Measurements from ENCODE around the gene HSPA14.
"Not testable (repeated sequence)": the region's sequence is repeated elsewhere in the genome, so short reads cannot be mapped to it uniquely, and the experiment has no call there.

The HSPA14 gene

GRCh38 chr10:14837757-14838581, at the start of gene HSPA14, which contains the start of the genes CDNF and MSANTD7:
HSPA14 (plus strand) TSS chr10:14838306; CDS start chr10:14838403, 97 bp downstream.
CDNF (minus strand) TSS chr10:14838037; CDS start chr10:14837946, 91 bp downstream.
MSANTD7 (plus strand) TSS chr10:14838306; CDS start chr10:14842285, 3,979 bp downstream.
- peak; percentile 91 for DNase-seq

- DNase-seq: no peak
Measured at GRCh38 chr10:14798636-14799035, 39.5 kb upstream of the HSPA14 start.

- DNase-seq: no peak
Measured at GRCh38 chr10:14800397-14800796, 37.7 kb upstream of the HSPA14 start.

- DNase-seq: no peak
Measured at GRCh38 chr10:14801723-14802122, 36.4 kb upstream of the HSPA14 start.

GRCh38 chr10:14803827-14804226, 34.3 kb upstream of the HSPA14 start:
- DNase-seq: no peak

GRCh38 chr10:14806318-14806717, 31.8 kb upstream of the HSPA14 start:
- no peak for DNase-seq

- DNase-seq: no peak
Measured at GRCh38 chr10:14810969-14811953, 26.8 kb upstream of the HSPA14 start.

- DNase-seq: no peak
Measured at GRCh38 chr10:14812271-14812670, 25.8 kb upstream of the HSPA14 start.

- DNase-seq: no peak
Measured at GRCh38 chr10:14815681-14816080, 22.4 kb upstream of the HSPA14 start.

GRCh38 chr10:14816717-14817116, 21.4 kb upstream of the HSPA14 start:
- DNase-seq: not testable (repeated sequence)

- no peak for DNase-seq
Measured at GRCh38 chr10:14820010-14820774, 17.9 kb upstream of the HSPA14 start.

- DNase-seq: no peak
Measured at GRCh38 chr10:14820775-14821154, 17.3 kb upstream of the HSPA14 start.

GRCh38 chr10:14821635-14822375, 16.3 kb upstream of the HSPA14 start:
- DNase-seq: no peak

- DNase-seq: no peak
Measured at GRCh38 chr10:14822879-14823755, 15.0 kb upstream of the HSPA14 start.

GRCh38 chr10:14823966-14824365, 14.1 kb upstream of the HSPA14 start:
- DNase-seq: no peak

- DNase-seq: no peak
Measured at GRCh38 chr10:14826076-14826829, 11.9 kb upstream of the HSPA14 start.

GRCh38 chr10:14833106-14833505, 5.0 kb upstream of the HSPA14 start:
- DNase-seq: no peak

GRCh38 chr10:14836208-14836607, 1.9 kb upstream of the HSPA14 start:
- DNase-seq: no peak

- DNase-seq: peak; percentile 55
Measured at GRCh38 chr10:14837003-14837756, 926 bp upstream of the HSPA14 start.

Data from DMS 273 treated with DMSO at 0.1 percent for 48 hours (cell line).